GM12878 (cell line): ENCODE results near the gene CLIP1. TPM values are rescaled to one million over a fixed set of nuclear protein-coding genes. Genes with fewer than 3 reads are reported as not detected.

ENCODE experiments used
- ATAC-seq: fragments of 200-7000 bp; cut with Tn5 transposase; 3 replicates; pipeline ENCODE4 v1.9.1; 2020; ENCODE audit warnings: mild to moderate bottlenecking, moderate library complexity
- BruUV-seq: library from RNA; stranded (reverse); fragments of 400-500 nt; replicated peaks from 2 replicates; lab custom pipeline; 2021; lab: Mats Ljungman, UMichigan
- CTCF ChIA-PET: fragments of 300-600 bp; sonication (Branson Sonifier 250); formaldehyde crosslinking; extraction: SDS; loops from one replicate; lab custom pipeline; 2021; ENCODE audit warnings: inconsistent platforms; lab: Yijun Ruan, JAX
- POLR2A ChIA-PET: fragments of 350-600 bp; formaldehyde crosslinking; extraction: SDS; loops from one replicate; lab custom pipeline; 2021; ENCODE audit warnings: inconsistent platforms; lab: Charles Lee
- RAD21 ChIA-PET: fragments of 300-600 bp; sonication (Branson Sonifier 250); formaldehyde crosslinking; loops from one replicate; lab custom pipeline; 2023; ENCODE audit warnings: antibody characterized with exemption; ENCODE audit not compliant: unreplicated experiment; lab: Charles Lee
- SMC1A ChIA-PET: fragments of 300-600 bp; sonication (Branson Sonifier 250); formaldehyde crosslinking; loops from one replicate; lab custom pipeline; 2023; ENCODE audit not compliant: unreplicated experiment, uncharacterized antibody; lab: Charles Lee
- DNase-seq: peaks from one replicate; pipeline ENCODE4 v3.0.0-alpha.2; 2011; ENCODE audit warnings: low read depth, low spot score
- FAIRE-seq: peaks from 3 replicates; lab custom pipeline; 2011; peaks lifted over from hg19 to GRCh38; lab: Jason Lieb, UNC
- H2AFZ ChIP-seq: 2 replicates; pipeline ENCODE4 v1.6.0; 2011; ENCODE audit warnings: low read depth, low read length, control low read depth; ENCODE audit not compliant: control insufficient read depth
- H3K27ac ChIP-seq: 2 replicates; pipeline ENCODE4 v1.5.1; 2011; ENCODE audit warnings: control low read depth; ENCODE audit not compliant: control insufficient read depth, insufficient read depth
- H3K27me3 ChIP-seq, 2 experiments: replicated peaks in 1 of 2; 2 replicates each; pipeline versions ENCODE4 v1.6.0 to v1.6.1; 2011; ENCODE audit warnings: low read length in 1 of 2; ENCODE audit not compliant: control insufficient read depth in 2 of 2, insufficient read depth in 2 of 2
- H3K36me3 ChIP-seq, 2 experiments: 2 replicates each; pipeline ENCODE4 v1.5.1; 2011; ENCODE audit warnings: low read length in 1 of 2; ENCODE audit not compliant: control insufficient read depth in 2 of 2, insufficient read depth in 2 of 2
- H3K4me1 ChIP-seq: 2 replicates; pipeline ENCODE4 v1.6.1; 2011; ENCODE audit warnings: mild to moderate bottlenecking, low read length, moderate library complexity, mixed read lengths; ENCODE audit not compliant: control insufficient read depth, insufficient read depth
- H3K4me2 ChIP-seq: 2 replicates; pipeline ENCODE4 v1.6.0; 2011; ENCODE audit warnings: control low read depth; ENCODE audit not compliant: control insufficient read depth, insufficient read depth
- H3K4me3 ChIP-seq: fragments of 200-600 bp; sonication (generic); 2 replicates; pipeline ENCODE4 v1.5.1; 2016
- H3K79me2 ChIP-seq: 2 replicates; pipeline ENCODE4 v1.6.0; 2011; ENCODE audit warnings: low read length; ENCODE audit not compliant: control insufficient read depth, insufficient read depth
- H3K9ac ChIP-seq: 2 replicates; pipeline ENCODE4 v1.8.0; 2011; ENCODE audit warnings: low read length, control low read depth, mixed read lengths; ENCODE audit not compliant: control insufficient read depth, insufficient read depth
- H3K9me3 ChIP-seq: replicated peaks from 3 replicates; pipeline ENCODE4 v1.5.1; 2011; ENCODE audit warnings: mild to moderate bottlenecking, low read length; ENCODE audit not compliant: control insufficient read depth, insufficient read depth
- H4K20me1 ChIP-seq: 2 replicates; pipeline ENCODE4 v1.6.0; 2011; ENCODE audit not compliant: control insufficient read depth, insufficient read depth
- ATF7 ChIP-seq: fragments of 450-650 bp; IDR thresholded peaks from 2 replicates; pipeline ENCODE4 v1.6.1; 2016; ENCODE audit warnings: low read depth, mild to moderate bottlenecking
- CBX5 ChIP-seq: sonication (generic); IDR thresholded peaks from 2 replicates; pipeline ENCODE4 v1.6.1; 2016; ENCODE audit warnings: low read depth, moderate library complexity, mild to moderate bottlenecking, inconsistent platforms
- CREB1 ChIP-seq: IDR thresholded peaks from 2 replicates; pipeline ENCODE4 v1.6.1; 2012; ENCODE audit warnings: low read depth, mild to moderate bottlenecking, inconsistent platforms
- CREM ChIP-seq: IDR thresholded peaks from 2 replicates; pipeline ENCODE4 v1.6.1; 2014; ENCODE audit warnings: antibody characterized with exemption, low read depth
- EGR1 ChIP-seq, 2 experiments: IDR thresholded peaks; 1 replicate in 1 of 2; 2 replicates in 1 of 2; pipeline ENCODE4 v1.6.1; 2011 to 2012; ENCODE audit warnings: low read depth in 2 of 2, low read length in 2 of 2, borderline replicate concordance in 1 of 2, mild to moderate bottlenecking in 1 of 2, moderate library complexity in 1 of 2
- EP300 ChIP-seq, 2 experiments: fragments of 150-350 bp in 1 of 2; IDR thresholded peaks; 2 replicates each; pipeline ENCODE4 v1.6.1; 2011 to 2012; ENCODE audit warnings: low read depth in 2 of 2, low read length in 2 of 2, borderline replicate concordance in 1 of 2, improper control_type of control experiment in 1 of 2, inconsistent platforms in 1 of 2; ENCODE audit not compliant: control insufficient read depth in 1 of 2
- IRF4 ChIP-seq: IDR thresholded peaks from 2 replicates; pipeline ENCODE4 v1.6.1; 2011; ENCODE audit warnings: low read depth, low read length
- KAT2A ChIP-seq: conservative IDR thresholded peaks from 2 replicates; pipeline ENCODE4 v1.6.1; 2011; ENCODE audit warnings: low read depth, low read length; ENCODE audit not compliant: control insufficient read depth
- TARDBP ChIP-seq: IDR thresholded peaks from 2 replicates; pipeline ENCODE4 v1.6.1; 2016; ENCODE audit warnings: borderline replicate concordance
- ZNF622 ChIP-seq: fragments of 450-650 bp; IDR thresholded peaks from 2 replicates; pipeline ENCODE4 v1.6.1; 2017; ENCODE audit warnings: mild to moderate bottlenecking, inconsistent platforms
- ZSCAN29 ChIP-seq: fragments of 450-650 bp; IDR thresholded peaks from 2 replicates; pipeline ENCODE4 v1.6.1; 2017; ENCODE audit warnings: mild to moderate bottlenecking, moderate library complexity
- WGBS: methylation state at CpG from one replicate; pipeline ENCODE4 v1.1.6; 2016; ENCODE audit warnings: low lambda C conversion rate; ENCODE audit not compliant: insufficient replicate concordance, insufficient coverage; ENCODE audit errors: missing lambda C conversion rate; 5-methylcytosine and 5-hydroxymethylcytosine counted together
- in situ Hi-C: fragments of 300-500 bp; cut with MboI; formaldehyde crosslinking; loops from 9 replicates; pipeline ENCODE4 v1.14.3; 2018; ENCODE audit warnings: mixed read lengths
- intact Hi-C: fragments of 100-400 bp; cut with micrococcal nuclease; formaldehyde crosslinking; loops from one replicate; pipeline ENCODE4 v1.14.2; 2022; ENCODE audit not compliant: unreplicated experiment
- polyA plus RNA-seq, 11 experiments: library from polyadenylated mRNA; depleted of rRNA in 4 of 11; unstranded in 6 of 11; stranded (reverse) in 5 of 11; fragments of >200 nt; fragmentation: Nextera tagmentation in 4 of 11; fragmentation: Illumina TruSeq in 1 of 11; extraction: Ambion mirVana in 4 of 11; extraction: Trizol in 1 of 11; gene quantifications; 1 replicate in 1 of 11; 2 replicates in 10 of 11; pipeline versions ENCODE4 v1.2.1 to v1.2.3, GENCODE V29; 2011 to 2016; ENCODE audit warnings: inconsistent platforms in 2 of 11, missing spikeins in 2 of 11, low read depth in 1 of 11
- total RNA-seq, 4 experiments: library from RNA; depleted of rRNA in 3 of 4; stranded (reverse); fragments of >200 nt in 3 of 4; fragmentation: Illumina TruSeq in 1 of 4; extraction: Trizol in 1 of 4; gene quantifications; 2 replicates each; pipeline versions ENCODE4 v1.2.1 to v1.2.3, GENCODE V29; 2013 to 2021
- TF ChIP-seq, protein P1 (sequence below): IDR thresholded peaks from 2 replicates; pipeline ENCODE4 v1.6.1; 2011; ENCODE audit warnings: low read depth, low read length, improper control_type of control experiment, borderline replicate concordance
- TF ChIP-seq, protein P2 (sequence below): IDR thresholded peaks from 2 replicates; pipeline ENCODE4 v1.6.1; 2012; ENCODE audit warnings: low read depth, low read length, improper control_type of control experiment

The CLIP1 gene
- total and polyA plus RNA-seq, 10 of the 15 experiments (the other 5 are each of a cell fraction or from before 2014, with no cell fraction given): 6.0 to 45.4 (median 25.2) TPM

GRCh38 chr12:122389677-122390076, 32.8 kb downstream of the CLIP1 start:
- Histone ChIP-seq H3K27ac (no peak overlapping the region), H3K79me2 (peaks cover 2% of the 10 kb centered on the region), H4K20me1 (no peaks in the 10 kb centered on the region), H3K9ac (no peak overlapping the region), H3K4me1 (no peaks in the 10 kb centered on the region), H3K27me3 (no peaks in the 10 kb centered on the region), H2AFZ (no peak overlapping the region), H3K9me3 (no peaks in the 10 kb centered on the region), H3K4me2 (no peak overlapping the region), H3K36me3 (no peaks in the 10 kb centered on the region), H3K4me3 (no peak overlapping the region)
- ATAC-seq (no peak), FAIRE-seq (no peak), DNase-seq (no peak)
- no TSS peak for BruUV-seq
- WGBS: 98% methylated on average over 7 of the region's 7 CpGs
- TF ChIP-seq ZNF622: no peak
- no peak for TF ChIP-seq CBX5
- TF ChIP-seq KAT2A: no peak
- TF ChIP-seq, protein P1, sequence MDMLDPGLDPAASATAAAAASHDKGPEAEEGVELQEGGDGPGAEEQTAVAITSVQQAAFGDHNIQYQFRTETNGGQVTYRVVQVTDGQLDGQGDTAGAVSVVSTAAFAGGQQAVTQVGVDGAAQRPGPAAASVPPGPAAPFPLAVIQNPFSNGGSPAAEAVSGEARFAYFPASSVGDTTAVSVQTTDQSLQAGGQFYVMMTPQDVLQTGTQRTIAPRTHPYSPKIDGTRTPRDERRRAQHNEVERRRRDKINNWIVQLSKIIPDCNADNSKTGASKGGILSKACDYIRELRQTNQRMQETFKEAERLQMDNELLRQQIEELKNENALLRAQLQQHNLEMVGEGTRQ: no peak
- no peak for TF ChIP-seq CREM
- TF ChIP-seq IRF4: no peak
- no peak for TF ChIP-seq EGR1 (IDR thresholded peaks at IDR 0.05; ENCODE audit: borderline replicate concordance in 1 of 2, low read depth in 2 of 2, low read length in 2 of 2)
- no peak for TF ChIP-seq CREB1
- TF ChIP-seq, protein P2, sequence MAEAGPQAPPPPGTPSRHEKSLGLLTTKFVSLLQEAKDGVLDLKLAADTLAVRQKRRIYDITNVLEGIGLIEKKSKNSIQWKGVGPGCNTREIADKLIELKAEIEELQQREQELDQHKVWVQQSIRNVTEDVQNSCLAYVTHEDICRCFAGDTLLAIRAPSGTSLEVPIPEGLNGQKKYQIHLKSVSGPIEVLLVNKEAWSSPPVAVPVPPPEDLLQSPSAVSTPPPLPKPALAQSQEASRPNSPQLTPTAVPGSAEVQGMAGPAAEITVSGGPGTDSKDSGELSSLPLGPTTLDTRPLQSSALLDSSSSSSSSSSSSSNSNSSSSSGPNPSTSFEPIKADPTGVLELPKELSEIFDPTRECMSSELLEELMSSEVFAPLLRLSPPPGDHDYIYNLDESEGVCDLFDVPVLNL: no peak
- TF ChIP-seq TARDBP: no peak
- no peak for TF ChIP-seq ATF7
- no peak for TF ChIP-seq EP300 (IDR thresholded peaks at IDR 0.05; ENCODE audit: borderline replicate concordance in 1 of 2, control insufficient read depth in 1 of 2, low read depth in 2 of 2, low read length in 2 of 2)
- TF ChIP-seq ZSCAN29: no peak
- POLR2A ChIA-PET: no interaction called here
- CTCF ChIA-PET: interaction anchor here (0.6 to 1.6 kb wide), 4 partner anchors 10 to 959 kb away, joined by 3 to 6 read pairs (median 4); no protein-coding TSS in a partner anchor
- intact Hi-C loops (no loop called here), in situ Hi-C loops (no loop called here)
- SMC1A ChIA-PET: no interaction called here
- RAD21 ChIA-PET: interaction anchor here (1.9 kb wide), 1 partner anchor 10 kb away, joined by 5 read pairs; no protein-coding TSS in a partner anchor
